ENCODE data around the gene APRT. TPM values are rescaled to one million over a fixed set of nuclear protein-coding genes. Genes with fewer than 3 reads are reported as not detected.

APRT gene
- total RNA-seq, 4 donors from 2014 or later: 56.2 to 78.7 (median 62.4) TPM

GRCh38 chr16:88800277-88800592, 11.5 kb downstream of the APRT start:
- TF ChIP-seq POLR2A (IDR thresholded peaks at IDR 0.05) (no peak), CTCF (IDR thresholded peaks at IDR 0.05 in 4 of 5, conservative IDR thresholded peaks at IDR 0.05 in 1 of 5) (no peak)
- ATAC-seq (no peak), DNase-seq (no peak)
- no peaks in the 10 kb centered on the region for H3K36me3 ChIP-seq
- no peak overlapping the region for H3K27ac ChIP-seq
- no peak overlapping the region for H3K4me3 ChIP-seq
- peaks cover 0 to 10% (median 6%) of the 10 kb centered on the region in 3 donors for H3K27me3 ChIP-seq
- in situ Hi-C loops (cut with MboI; ENCODE audit: low sequenced_read_pairs in 4 of 4): no loop called here
- H3K4me1 ChIP-seq: peaks cover 0 to 5% of the 10 kb centered on the region in 2 donors
- intact Hi-C loops (cut with DNase I; ENCODE audit: low total_unique reads): no loop called here
- H3K9me3 ChIP-seq: no peaks in the 10 kb centered on the region

GRCh38 chr16:88799569-88800276, 12.0 kb downstream of the APRT start:
- Histone ChIP-seq H3K4me3 (no peak overlapping the region), H3K27me3 (peaks cover 0 to 7% (median 5%) of the 10 kb centered on the region in 3 donors), H3K36me3 (no peaks in the 10 kb centered on the region), H3K4me1 (peaks cover 0 to 5% of the 10 kb centered on the region in 2 donors), H3K9me3 (no peaks in the 10 kb centered on the region), H3K27ac (no peak overlapping the region)
- no peak for ATAC-seq
- in situ Hi-C loops (cut with MboI; ENCODE audit: low sequenced_read_pairs in 4 of 4): no loop called here
- intact Hi-C loops (cut with DNase I; ENCODE audit: low total_unique reads): no loop called here
- DNase-seq: no peak
- TF ChIP-seq CTCF (IDR thresholded peaks at IDR 0.05 in 4 of 5, conservative IDR thresholded peaks at IDR 0.05 in 1 of 5) (no peak), POLR2A (IDR thresholded peaks at IDR 0.05) (no peak)

- no peak for TF ChIP-seq CTCF (IDR thresholded peaks at IDR 0.05 in 4 of 5, conservative IDR thresholded peaks at IDR 0.05 in 1 of 5)
- no peak for TF ChIP-seq POLR2A (IDR thresholded peaks at IDR 0.05)
- Histone ChIP-seq H3K27ac (no peak overlapping the region), H3K36me3 (no peaks in the 10 kb centered on the region), H3K4me3 (no peak overlapping the region), H3K9me3 (no peaks in the 10 kb centered on the region), H3K4me1 (peaks cover 0 to 5% of the 10 kb centered on the region in 2 donors), H3K27me3 (peaks cover 0 to under 1% (median 0%) of the 10 kb centered on the region in 3 donors)
- in situ Hi-C loops (cut with MboI; ENCODE audit: low sequenced_read_pairs in 4 of 4) (no loop called here), intact Hi-C loops (cut with DNase I; ENCODE audit: low total_unique reads) (no loop called here)
- no peak for ATAC-seq
- DNase-seq: no peak
These were observed 12.8 kb downstream of the APRT start for GRCh38 chr16:88798772-88799455.

GRCh38 chr16:88798073-88798472, 13.7 kb downstream of the APRT start:
- no peak for TF ChIP-seq CTCF (IDR thresholded peaks at IDR 0.05 in 4 of 5, conservative IDR thresholded peaks at IDR 0.05 in 1 of 5)
- no peak for TF ChIP-seq POLR2A (IDR thresholded peaks at IDR 0.05)
- DNase-seq (no peak), ATAC-seq (no peak)
- Histone ChIP-seq H3K36me3 (no peaks in the 10 kb centered on the region), H3K4me1 (peaks cover 0 to 5% of the 10 kb centered on the region in 2 donors), H3K27me3 (peaks cover 5 to 8% (median 7%) of the 10 kb centered on the region in 3 donors), H3K4me3 (no peak overlapping the region), H3K9me3 (no peaks in the 10 kb centered on the region), H3K27ac (no peak overlapping the region)
- intact Hi-C loops (cut with DNase I; ENCODE audit: low total_unique reads) (no loop called here), in situ Hi-C loops (cut with MboI; ENCODE audit: low sequenced_read_pairs in 4 of 4) (no loop called here)
